Esophagus (tissue), 2 donors: ENCODE data around the gene SPARCL1. TPM values are rescaled to one million over a fixed set of nuclear protein-coding genes. Genes with fewer than 3 reads are reported as not detected.
"Not testable (repeated sequence)": the region's sequence is repeated elsewhere in the genome, so short reads cannot be mapped to it uniquely, and the experiment has no call there.

Experiments used
- H3K27ac ChIP-seq, 2 donors: one replicate each; pipeline ENCODE4 v1.5.1; 2013; ENCODE audit warnings: low read depth in 2 of 2, mild to moderate bottlenecking in 2 of 2, inconsistent platforms in 1 of 2, low read length in 1 of 2, moderate library complexity in 1 of 2
- H3K27me3 ChIP-seq, 2 donors: one replicate each; pipeline ENCODE4 v1.6.1; 2013; ENCODE audit warnings: low read length in 2 of 2, control low read depth in 1 of 2, mild to moderate bottlenecking in 1 of 2; ENCODE audit not compliant: insufficient read depth in 2 of 2, control insufficient read depth in 1 of 2
- H3K36me3 ChIP-seq, 2 donors: one replicate each; pipeline ENCODE4 v1.6.1; 2013; ENCODE audit warnings: low read length in 1 of 2; ENCODE audit not compliant: control insufficient read depth in 2 of 2, insufficient read depth in 2 of 2
- H3K4me1 ChIP-seq, 2 donors: one replicate each; pipeline ENCODE4 v1.6.1; 2013; ENCODE audit warnings: low read length in 1 of 2; ENCODE audit not compliant: control insufficient read depth in 2 of 2, insufficient read depth in 2 of 2
- H3K4me3 ChIP-seq, 2 donors: one replicate each; pipeline ENCODE4 v1.5.1; 2013; ENCODE audit warnings: low read length in 2 of 2, mild to moderate bottlenecking in 2 of 2, low read depth in 1 of 2, moderate library complexity in 1 of 2
- H3K9me3 ChIP-seq, 2 donors: one replicate each; pipeline ENCODE4 v1.6.1; 2013; ENCODE audit warnings: mild to moderate bottlenecking in 2 of 2, low read depth in 1 of 2, low read length in 1 of 2, moderate library complexity in 1 of 2; ENCODE audit not compliant: control insufficient read depth in 2 of 2, insufficient read depth in 1 of 2
- WGBS, 2 donors: extraction: QIAGEN DNeasy Blood & Tissue Kit; methylation state at CpG; one replicate each; pipeline ENCODE4 v1.1.7; 2013; 5-methylcytosine and 5-hydroxymethylcytosine counted together
- polyA plus RNA-seq, 2 donors: library from polyadenylated mRNA; stranded (reverse); fragments of 200-250 nt; gene quantifications; one replicate each; pipeline ENCODE4 v1.2.3, GENCODE V29; 2013
- donor health status: healthy with polysubstance abuse.
- donor health status: Bipolar disorder and iron deficiency.

Gene SPARCL1
- polyA plus RNA-seq, 2 donors, result 21.5 to 113 TPM

GRCh38 chr4:87465739-87466366 lies 63.3 kb downstream of the SPARCL1 start:
- Histone ChIP-seq H3K27ac (no peak overlapping the region), H3K9me3 (no peaks in the 10 kb centered on the region), H3K27me3 (no peaks in the 10 kb centered on the region), H3K36me3 (no peaks in the 10 kb centered on the region), H3K4me3 (no peak overlapping the region), H3K4me1 (no peaks in the 10 kb centered on the region)
- WGBS, 2 donors, result 48 to 58% methylated on average over 7 of the region's 7 CpGs

DNA sequence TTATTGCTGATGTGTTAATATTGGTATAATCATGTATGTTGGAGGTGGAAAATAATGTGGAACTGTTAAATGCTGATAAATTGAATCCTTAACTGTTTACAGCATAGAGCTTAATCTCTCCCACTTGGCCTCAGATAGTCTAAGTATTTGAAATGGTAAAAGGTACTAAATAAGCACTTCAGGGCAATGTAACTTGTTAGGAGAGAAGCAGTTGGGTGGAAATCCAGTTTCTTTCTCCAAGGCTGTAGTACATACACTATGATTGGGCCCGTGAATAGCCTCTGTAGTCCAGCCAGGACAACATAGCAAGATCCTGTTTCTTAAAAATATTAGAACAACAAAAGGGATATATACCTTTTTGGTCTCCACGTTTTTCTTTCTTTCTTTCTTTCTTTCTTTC lies 67.1 kb downstream of the SPARCL1 start:
- 82 to 86% methylated on average over 2 of the region's 2 CpGs for WGBS, 2 donors
- no peaks in the 10 kb centered on the region for H3K4me1 ChIP-seq
- H3K9me3 ChIP-seq, result no peaks in the 10 kb centered on the region
- no peak overlapping the region for H3K27ac ChIP-seq
- no peak overlapping the region for H3K4me3 ChIP-seq
- no peaks in the 10 kb centered on the region for H3K27me3 ChIP-seq
- H3K36me3 ChIP-seq, result peaks cover 0 to 3% of the 10 kb centered on the region in 2 donors

DNA sequence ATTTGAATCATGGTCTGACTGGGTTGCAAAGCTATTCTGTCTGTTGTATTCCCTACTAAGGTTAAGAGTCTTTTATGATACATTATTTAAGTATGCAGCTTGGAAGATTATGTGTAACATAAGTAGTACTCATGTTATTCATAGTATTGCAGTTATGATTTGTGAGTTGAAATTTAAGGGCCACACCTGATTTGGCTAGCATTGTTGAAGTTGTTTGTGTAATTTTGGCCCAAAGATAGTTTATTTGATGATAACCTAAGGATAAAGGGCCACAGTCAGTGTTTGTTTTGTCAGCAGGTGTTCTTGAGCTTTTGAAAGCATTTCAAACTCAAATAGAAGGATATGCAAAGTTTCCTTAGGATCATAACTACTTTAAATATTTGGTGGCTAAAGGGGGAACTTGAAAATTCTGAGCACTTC lies 67.9 kb downstream of the SPARCL1 start:
- H3K4me1 ChIP-seq, result no peaks in the 10 kb centered on the region
- H3K4me3 ChIP-seq, result no peak overlapping the region
- H3K27ac ChIP-seq, result no peak overlapping the region

DNA sequence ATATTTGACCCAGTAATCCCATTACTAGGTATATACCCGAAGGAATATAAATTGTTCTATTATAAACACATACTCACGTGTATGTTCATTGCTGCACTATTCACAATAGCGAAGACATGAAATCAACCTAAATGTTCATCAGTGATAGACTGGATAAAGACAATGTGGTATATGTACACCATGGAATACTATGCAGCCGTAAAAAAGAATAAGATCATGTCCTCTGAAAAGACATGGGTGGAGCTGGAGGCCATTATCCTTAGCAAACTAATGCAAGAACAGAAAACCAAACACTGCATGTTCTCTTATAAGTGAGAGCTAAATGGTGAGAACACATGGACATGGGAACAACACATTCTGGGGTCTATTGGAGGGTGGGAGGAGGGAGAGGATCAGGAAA lies 70.3 kb downstream of the SPARCL1 start:
- Histone ChIP-seq H3K27ac (no peak overlapping the region), H3K9me3 (no peaks in the 10 kb centered on the region), H3K27me3 (no peaks in the 10 kb centered on the region), H3K36me3 (peaks cover 0 to 3% of the 10 kb centered on the region in 2 donors), H3K4me1 (no peaks in the 10 kb centered on the region), H3K4me3 (no peak overlapping the region)
- WGBS, 2 donors, result 98 to 100% methylated on average over 4 of the region's 4 CpGs

More for the DNA sequence above, 67.9 kb downstream of the SPARCL1 start:
- Histone ChIP-seq H3K36me3 (peaks cover 0 to 3% of the 10 kb centered on the region in 2 donors), H3K9me3 (no peaks in the 10 kb centered on the region), H3K27me3 (no peaks in the 10 kb centered on the region)

DNA sequence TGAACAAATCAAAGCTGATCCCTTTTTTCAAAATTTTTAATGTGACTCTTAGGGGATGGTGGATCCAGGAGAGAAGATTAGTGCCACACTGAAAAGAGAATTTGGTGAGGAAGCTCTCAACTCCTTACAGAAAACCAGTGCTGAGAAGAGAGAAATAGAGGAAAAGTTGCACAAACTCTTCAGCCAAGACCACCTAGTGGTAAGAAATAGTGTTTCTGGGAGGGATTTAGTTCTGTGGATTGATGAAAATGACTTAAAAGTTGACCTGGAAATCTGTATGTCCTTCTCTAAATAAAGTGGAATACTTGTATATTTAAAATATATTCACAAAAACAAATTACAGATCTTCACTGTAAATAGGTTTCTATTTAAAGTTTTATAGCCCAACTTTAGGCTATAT lies 77.6 kb downstream of the SPARCL1 start:
- no peak overlapping the region for H3K27ac ChIP-seq
- peaks cover 0 to 2% of the 10 kb centered on the region in 2 donors for H3K36me3 ChIP-seq
- H3K4me1 ChIP-seq, result no peaks in the 10 kb centered on the region

DNA sequence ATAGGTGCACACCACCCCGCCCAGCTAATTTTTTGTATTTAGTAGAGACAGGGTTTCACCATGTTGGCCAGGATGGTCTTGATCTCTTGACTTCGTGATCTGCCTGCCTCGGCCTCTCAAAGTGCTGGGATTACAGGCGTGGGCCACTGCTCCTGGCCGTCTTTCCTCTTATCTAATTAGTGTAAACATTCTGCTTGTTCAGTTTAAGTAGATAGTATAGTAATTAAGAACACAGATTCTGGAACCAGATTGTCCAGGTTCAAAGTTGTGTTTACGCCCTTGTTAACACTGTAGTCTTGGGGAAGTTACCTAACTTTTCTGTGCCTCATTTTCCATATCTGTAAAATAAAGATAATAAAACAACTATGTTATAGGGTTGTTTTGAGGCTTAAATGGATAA lies 82.8 kb downstream of the SPARCL1 start:
- not testable (repeated sequence) for H3K36me3 ChIP-seq, H3K4me1 ChIP-seq, H3K27ac ChIP-seq, H3K4me3 ChIP-seq, H3K9me3 ChIP-seq, H3K27me3 ChIP-seq
- 76 to 96% methylated on average over 6 of the region's 6 CpGs for WGBS, 2 donors

More for the DNA sequence above, 77.6 kb downstream of the SPARCL1 start:
- no peaks in the 10 kb centered on the region for H3K9me3 ChIP-seq
- no peak overlapping the region for H3K4me3 ChIP-seq
- no peaks in the 10 kb centered on the region for H3K27me3 ChIP-seq

- no peak overlapping the region for H3K27ac ChIP-seq
- H3K9me3 ChIP-seq, result no peaks in the 10 kb centered on the region
- no peaks in the 10 kb centered on the region for H3K4me1 ChIP-seq
- 52 to 91% methylated on average over 3 of the region's 3 CpGs for WGBS, 2 donors
- H3K4me3 ChIP-seq, result no peak overlapping the region
- no peaks in the 10 kb centered on the region for H3K27me3 ChIP-seq
- H3K36me3 ChIP-seq, result peaks cover 0 to 2% of the 10 kb centered on the region in 2 donors
Measured at GRCh38 chr4:87445964-87446363, 83.2 kb downstream of the SPARCL1 start.

GRCh38 chr4:87444741-87445140 lies 84.4 kb downstream of the SPARCL1 start:
- Histone ChIP-seq H3K9me3 (no peaks in the 10 kb centered on the region), H3K4me3 (no peak overlapping the region), H3K4me1 (no peaks in the 10 kb centered on the region), H3K27me3 (no peaks in the 10 kb centered on the region), H3K36me3 (peaks cover 0 to 2% of the 10 kb centered on the region in 2 donors), H3K27ac (no peak overlapping the region)
- 93 to 95% methylated on average over 1 of the region's 1 CpG for WGBS, 2 donors

GRCh38 chr4:87442889-87443288 lies 86.3 kb downstream of the SPARCL1 start:
- H3K4me3 ChIP-seq, result no peak overlapping the region
- H3K27me3 ChIP-seq, result no peaks in the 10 kb centered on the region
- H3K36me3 ChIP-seq, result peaks cover 0 to 2% of the 10 kb centered on the region in 2 donors
- H3K9me3 ChIP-seq, result no peaks in the 10 kb centered on the region
- H3K27ac ChIP-seq, result no peak overlapping the region
- no peaks in the 10 kb centered on the region for H3K4me1 ChIP-seq
- WGBS, 2 donors, result 88 to 94% methylated on average over 3 of the region's 3 CpGs

GRCh38 chr4:87433342-87433741 lies 95.8 kb downstream of the SPARCL1 start:
- 89 to 94% methylated on average over 2 of the region's 2 CpGs for WGBS, 2 donors
- no peaks in the 10 kb centered on the region for H3K36me3 ChIP-seq
- H3K4me1 ChIP-seq, result no peaks in the 10 kb centered on the region
- H3K27me3 ChIP-seq, result no peaks in the 10 kb centered on the region
- no peak overlapping the region for H3K27ac ChIP-seq
- no peaks in the 10 kb centered on the region for H3K9me3 ChIP-seq
- H3K4me3 ChIP-seq, result no peak overlapping the region
